Renal cortex interstitium (tissue), 11 donors: Measurements from ENCODE around the gene CDK6. TPM values are rescaled to one million over a fixed set of nuclear protein-coding genes. Genes with fewer than 3 reads are reported as not detected.

ENCODE experiments used
- DNase-seq, 11 donors: peaks; one replicate each; pipeline ENCODE4 v3.0.0-alpha.2; 2013; ENCODE audit warnings: low read depth in 9 of 11, low spot score in 4 of 11; ENCODE audit errors: extremely low read depth in 1 of 11
- polyA plus RNA-seq, 3 donors: library from polyadenylated mRNA; unstranded; fragments of 120-200 nt; gene quantifications; one replicate each; pipeline ENCODE4 v1.2.1, GENCODE V29; 2013; ENCODE audit not compliant: insufficient read length in 3 of 3

The CDK6 gene
- polyA plus RNA-seq, 3 donors: 46.1 to 51.2 (median 46.6) TPM

DNA sequence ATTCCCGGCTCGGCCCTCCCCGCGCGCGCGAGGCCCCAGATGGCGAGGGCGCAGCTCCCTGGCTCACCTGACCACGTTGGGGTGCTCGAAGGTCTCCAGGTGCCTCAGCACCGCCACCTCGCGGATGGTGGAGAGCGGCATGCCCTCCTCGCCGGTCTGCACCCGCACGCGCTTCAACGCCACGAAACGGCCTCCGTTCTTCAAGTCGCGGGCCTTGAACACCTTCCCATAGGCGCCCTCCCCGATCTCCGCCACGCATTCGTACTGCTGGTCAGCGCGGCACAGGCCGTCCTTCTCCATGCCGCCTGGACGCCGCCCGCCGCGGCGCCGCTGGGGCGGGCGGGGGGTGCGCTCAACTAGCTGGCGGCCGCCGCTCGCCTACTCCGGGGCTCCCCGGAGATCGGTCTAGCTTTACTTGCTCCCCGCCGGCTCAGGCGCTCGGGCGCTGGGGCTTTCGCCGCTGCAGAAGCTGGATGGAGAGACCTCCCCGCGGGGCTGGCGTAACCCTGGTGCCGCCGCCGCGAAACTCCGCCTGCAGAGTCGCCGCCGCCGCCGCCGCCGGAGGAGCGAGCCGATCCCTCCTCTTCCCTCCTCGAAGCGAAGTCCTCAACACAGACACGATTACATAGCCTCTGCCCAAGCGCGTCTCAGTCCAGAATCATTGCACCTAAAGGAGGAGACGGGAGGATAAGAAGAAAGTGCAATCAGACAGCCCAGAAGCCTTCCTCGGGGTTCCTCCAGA lies 3.2 kb downstream of the CDK6 start:
- peak in 9 of 11 donors; percentile 70 to 83 (median 79) for DNase-seq

DNA sequence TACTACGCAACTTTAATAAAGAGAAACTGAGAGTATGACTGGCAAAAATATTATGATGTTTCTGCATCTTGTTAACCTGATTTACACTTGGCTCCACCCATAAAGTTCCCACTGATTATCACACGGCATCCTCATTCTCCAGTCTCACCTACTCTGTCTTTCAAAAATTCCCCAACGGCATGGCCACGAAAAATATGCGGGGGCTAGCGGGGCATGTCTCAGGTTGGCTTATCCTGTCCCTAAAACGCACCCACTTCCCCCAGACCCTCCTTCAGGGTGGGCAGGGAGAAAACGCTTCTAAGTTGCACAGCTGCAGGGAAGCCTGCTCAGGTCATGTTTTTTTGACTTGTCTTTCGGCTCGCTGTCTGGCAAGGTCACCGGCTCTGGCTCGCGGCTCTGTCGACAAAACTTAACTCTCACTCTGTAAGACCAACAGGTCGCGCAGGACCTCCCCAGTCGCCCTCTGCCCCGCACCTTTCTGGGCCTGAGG lies 3.8 kb downstream of the CDK6 start:
- peak in 1 of 11 donors; percentile 9 for DNase-seq

DNA sequence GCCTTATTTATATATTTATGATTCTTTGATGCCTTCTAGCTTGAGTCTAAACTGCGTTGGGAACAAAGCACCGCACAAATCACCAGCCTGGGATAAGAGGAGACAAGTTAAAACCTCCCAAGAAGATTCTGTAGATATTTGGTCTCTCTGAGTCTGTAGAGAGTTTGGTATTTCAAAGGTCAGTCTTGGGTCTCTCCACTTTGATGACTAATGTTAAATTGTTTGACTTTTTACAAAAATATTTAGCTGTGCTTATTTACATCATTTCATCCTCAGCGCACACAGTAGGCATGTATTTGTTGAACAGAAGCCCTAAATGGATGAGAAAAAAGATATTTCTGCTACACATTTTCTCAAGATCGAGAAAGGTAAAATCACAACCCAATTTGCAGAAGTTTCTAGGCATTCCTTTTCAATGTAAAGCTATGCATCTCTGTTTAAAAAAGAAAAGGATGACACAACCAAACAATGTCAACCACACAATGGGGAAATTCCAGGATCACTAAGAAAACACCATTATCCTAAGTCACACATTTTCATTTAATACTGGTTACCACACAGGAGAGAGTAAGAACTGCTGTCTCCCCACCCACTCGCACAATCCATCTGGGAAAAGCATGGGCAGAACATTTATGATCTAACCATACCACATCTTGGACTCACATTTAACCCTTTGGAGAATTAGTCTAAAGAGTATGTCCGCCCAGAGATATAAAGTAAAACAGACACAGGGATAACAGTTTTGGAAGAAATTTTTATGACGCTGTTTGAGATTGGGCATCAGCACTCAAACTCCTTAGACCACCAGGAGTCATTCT lies 4.4 kb downstream of the CDK6 start:
- peak in 5 of 11 donors; percentile 9 to 24 (median 18) for DNase-seq

DNA sequence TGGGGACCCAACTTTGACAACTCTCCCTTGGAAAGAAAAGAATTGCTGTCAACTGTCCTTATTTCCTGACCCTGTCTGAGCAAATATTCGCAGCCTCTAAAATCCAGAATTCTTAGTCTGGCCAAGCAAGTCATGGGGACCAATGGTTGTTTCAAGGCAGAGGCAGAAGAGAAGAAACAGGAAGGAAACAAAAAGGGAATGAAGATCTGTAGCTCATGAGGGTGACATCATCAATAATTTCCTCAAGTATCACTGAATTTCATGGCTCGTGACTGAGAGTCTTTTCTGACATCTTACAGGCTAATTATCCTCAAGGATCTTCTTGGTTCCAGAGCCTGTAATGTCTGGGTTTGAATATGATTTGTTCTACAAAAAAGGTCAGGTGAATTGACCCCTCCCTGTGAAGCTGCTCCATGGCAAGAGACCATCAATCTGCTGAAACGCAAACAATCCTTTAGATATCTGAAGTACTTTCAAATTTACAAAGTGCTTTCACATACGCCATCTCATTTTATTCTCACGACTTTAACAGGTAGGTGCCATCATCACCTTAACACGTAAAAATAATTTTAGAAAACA lies 5.8 kb downstream of the CDK6 start:
- no peak for DNase-seq

DNA sequence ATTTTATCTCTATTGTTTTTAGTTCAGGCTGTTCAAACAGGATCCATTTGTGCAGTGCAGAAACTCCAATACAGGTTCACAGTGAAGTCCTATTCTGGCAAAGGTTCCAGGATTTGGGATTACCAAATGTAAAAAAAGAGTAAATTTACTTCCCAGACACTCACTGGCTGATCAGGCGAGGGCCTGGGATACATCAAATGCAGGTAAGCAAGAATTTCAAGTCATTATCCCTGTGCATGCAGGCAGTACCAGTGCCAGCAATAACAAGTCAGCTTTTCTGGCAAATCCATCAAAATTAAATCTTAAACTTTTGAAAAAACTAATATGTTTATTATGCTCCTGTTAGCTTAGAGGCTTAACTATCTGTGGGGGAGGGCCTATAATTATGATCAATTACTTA lies 6.3 kb downstream of the CDK6 start:
- no peak for DNase-seq

DNA sequence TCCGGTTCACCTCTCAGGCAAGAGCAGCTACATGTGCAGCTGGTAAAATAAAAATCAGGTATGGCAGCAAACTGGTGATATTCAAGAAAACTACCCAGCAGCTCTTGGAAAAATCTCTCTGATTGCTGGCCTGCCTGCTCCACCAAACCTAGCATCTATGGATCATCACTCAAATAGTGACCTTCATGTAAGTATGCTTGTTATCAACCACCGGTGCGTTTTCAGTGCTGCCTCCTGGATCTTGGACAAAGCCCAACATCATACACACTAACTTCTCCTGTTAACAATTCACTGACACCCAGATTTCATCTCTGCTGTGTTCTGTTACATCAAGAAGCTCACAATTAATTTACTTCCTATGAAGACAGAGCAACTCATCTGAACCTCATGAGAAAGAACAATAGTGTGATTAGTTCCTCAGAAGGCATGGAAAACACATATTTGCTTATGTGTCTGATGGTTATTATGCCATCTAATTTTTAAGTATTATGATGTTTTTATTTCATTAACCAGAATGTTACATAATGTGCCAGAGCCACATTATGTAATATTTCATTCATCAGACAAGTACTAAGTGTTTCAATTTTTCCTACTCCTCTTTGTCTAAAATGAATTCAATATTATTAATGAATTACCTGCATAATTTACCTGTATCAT lies 8.8 kb downstream of the CDK6 start:
- no peak for DNase-seq

DNA sequence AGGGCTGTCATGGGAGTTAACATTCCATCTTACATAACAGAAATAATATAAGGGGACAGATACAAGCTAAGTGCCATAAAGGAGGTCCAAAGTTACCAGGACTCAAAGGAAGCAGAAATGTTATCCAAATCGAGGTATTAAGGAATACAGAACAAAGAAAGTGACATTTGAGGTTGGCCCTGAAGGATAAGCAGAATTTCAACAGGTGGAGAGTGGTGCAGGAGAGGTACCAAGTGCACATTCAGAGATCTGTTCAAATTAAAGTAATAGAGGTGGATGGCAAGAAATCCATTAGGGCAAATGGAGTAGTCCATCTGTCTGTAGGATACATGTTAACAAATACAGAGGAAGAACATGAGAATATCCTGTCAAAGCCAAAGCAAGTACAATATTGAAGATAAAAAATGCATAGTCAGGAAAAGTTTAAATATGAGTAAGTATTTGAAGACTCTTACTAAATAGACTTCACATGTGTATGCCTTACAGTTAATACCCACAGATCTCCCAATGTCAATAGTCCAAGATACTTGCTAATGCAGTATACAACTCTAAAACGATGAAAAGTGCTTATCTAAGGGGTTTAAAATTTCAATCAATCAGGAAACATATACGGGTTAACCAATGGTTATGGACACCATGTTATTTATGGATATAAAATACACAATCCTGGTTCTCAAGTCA lies 10.0 kb downstream of the CDK6 start:
- DNase-seq: no peak

DNA sequence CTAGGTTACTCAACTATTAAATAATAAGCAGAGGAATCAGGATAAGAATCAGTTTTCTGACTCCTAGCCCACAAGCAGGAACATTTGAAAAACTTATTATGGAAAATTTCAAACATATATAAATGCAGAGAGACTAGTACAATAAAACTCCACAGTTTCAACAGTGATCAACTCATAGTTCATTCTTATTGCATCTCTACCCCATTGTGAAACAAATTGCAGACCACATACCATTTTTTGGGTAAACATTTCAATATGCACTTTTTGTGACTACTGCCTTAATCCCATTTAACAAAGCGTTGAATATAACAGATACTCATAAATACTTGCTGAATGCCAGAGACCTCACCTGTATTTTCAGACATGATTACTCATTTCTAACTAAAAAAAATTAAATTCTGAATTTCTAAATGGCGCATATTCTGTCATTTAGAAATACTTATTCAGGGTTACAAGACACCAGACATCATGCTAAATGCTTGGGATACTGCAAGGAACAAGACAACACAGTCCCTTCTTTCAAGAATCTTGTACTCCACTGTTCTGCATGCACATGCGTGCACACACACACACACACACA lies 11.4 kb downstream of the CDK6 start:
- DNase-seq: no peak

DNA sequence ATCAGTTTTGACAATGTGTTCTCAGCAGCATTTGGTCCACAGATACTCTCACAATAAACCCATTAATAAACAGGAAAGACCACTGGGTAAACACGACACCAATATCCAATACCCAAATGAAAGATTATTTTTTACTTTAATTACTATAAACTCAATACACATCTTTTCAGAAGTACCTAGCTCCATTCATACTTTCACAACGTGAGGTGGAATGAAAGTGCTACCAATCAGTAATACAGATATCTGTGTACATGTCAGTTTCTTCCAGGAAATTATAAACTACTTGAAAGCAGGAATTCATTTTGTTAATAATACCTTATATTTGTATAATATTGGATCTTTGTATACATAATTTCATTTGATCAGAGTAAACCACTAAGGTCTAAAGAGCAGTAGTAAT lies 11.9 kb downstream of the CDK6 start:
- no peak for DNase-seq

DNA sequence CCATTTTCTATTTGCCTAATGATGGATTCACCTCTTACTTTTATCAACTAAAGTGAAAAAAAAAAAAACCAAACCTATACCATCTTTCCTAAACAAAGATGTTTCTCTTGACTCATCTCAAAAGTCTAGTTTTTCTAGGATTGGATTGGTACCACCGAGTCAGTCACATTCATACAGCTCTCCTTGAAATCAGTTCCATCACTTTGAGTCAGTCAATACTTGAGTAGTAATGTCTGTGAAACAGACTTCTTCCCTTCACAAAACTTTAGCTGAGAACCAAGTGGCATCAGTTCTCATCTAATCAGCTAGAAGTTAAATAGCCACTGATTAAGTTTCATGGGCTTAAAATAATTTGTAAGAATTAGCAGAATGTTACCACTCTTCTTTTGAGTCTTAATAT lies 13.3 kb downstream of the CDK6 start:
- no peak for DNase-seq

DNA sequence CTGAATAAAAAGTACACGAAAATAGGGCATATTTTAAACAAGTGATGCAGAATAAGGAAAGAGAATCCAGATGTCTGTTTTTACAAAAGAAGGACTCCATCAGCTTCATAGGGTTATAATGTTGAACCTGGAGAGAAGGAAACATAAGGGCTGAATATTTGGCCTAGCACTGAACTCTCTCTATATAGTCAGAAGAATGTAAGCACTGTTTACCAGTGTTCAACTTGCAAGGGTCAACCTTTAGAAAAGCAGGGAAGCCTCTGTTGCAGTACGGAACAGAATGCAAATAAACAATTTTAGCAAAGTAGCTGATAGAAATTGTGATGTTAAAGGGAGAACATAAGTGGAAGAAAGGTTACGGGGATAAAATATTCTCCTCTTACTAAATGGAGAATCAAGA lies 16.2 kb downstream of the CDK6 start:
- no peak for DNase-seq

DNA sequence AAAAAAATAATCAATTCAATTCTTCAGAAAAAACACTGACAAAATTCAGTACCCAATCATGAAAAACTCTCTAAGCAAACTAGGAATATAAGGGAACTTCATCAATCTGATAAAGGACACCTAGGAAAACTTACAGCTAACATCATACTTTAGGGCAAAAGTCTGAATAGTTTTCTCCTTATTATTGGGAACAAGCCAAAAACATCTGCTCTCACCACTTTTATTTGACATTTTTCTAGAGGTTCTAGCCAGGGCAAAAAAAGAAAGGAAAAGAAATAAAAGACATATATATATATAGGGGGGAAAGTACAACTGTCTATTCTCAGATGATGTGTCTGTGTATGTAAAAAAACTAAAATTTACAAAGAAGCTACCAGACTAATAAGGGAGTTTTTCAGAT lies 19.0 kb downstream of the CDK6 start:
- no peak for DNase-seq

DNA sequence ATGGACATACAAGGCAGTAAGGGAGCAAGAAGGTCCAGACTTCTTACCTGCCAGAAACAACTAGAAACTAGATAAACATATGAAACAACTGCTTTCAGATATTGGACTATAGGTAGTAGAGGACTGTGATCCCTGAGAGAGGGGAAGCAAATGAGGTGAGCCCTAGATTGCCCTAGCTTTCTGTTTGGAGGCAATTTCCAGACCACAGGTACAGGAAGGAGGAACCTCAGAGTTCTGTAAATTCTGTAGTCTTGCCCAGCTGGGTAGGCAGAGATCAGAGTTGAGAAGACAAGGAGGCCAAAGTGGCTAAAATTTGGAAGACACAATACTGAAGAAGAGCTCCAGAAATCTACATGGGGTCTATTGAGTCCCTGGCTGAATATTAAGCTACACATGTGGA lies 21.0 kb downstream of the CDK6 start:
- DNase-seq: no peak

DNA sequence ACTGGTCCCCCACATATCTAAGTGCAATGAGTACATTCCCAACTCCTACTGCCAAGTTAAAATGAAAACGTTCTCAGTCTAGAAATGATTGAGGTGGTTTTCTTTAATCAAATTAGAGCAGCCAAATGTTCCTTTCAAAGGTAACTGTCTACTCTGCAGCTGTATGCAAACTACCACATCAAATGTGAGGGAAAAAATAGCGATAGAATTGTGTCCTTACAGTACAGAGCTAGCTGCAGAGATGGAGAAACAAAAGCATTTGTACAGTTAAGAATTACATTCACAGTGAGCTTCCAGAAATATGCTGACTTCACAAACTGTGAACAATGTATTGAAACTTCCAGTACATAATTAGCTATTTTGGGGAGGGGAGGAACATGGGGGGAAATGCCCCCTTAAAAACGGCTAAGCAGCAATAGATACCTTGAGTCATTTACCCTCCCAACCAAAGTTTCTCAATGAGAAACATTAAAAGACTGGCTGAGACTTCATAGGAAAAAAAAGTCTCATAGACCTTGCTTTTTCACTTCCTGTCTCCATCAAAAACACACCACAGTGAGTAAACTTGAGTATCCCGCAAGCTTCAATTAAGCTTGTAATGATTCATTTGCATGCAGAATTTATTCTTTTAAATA lies 22.9 kb downstream of the CDK6 start:
- no peak for DNase-seq

DNA sequence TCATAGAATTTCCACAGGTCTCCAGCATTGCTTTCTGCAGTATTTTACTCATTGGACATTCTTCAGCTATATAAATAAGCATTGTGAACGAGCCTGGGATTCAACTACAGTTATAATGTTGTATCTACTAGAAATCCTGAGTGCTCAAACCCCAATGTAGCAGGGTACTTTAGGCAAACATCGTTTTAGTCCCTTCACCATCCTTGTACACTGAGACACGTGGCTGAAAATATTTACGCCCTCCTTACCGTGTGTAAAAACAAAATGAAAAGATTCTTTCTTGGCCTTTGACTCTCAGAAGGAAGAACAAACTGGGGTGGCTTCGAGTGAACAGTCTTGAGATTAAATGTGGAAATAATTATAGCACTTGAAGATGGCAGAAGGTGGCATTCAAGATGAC lies 25.2 kb downstream of the CDK6 start:
- DNase-seq: no peak

DNA sequence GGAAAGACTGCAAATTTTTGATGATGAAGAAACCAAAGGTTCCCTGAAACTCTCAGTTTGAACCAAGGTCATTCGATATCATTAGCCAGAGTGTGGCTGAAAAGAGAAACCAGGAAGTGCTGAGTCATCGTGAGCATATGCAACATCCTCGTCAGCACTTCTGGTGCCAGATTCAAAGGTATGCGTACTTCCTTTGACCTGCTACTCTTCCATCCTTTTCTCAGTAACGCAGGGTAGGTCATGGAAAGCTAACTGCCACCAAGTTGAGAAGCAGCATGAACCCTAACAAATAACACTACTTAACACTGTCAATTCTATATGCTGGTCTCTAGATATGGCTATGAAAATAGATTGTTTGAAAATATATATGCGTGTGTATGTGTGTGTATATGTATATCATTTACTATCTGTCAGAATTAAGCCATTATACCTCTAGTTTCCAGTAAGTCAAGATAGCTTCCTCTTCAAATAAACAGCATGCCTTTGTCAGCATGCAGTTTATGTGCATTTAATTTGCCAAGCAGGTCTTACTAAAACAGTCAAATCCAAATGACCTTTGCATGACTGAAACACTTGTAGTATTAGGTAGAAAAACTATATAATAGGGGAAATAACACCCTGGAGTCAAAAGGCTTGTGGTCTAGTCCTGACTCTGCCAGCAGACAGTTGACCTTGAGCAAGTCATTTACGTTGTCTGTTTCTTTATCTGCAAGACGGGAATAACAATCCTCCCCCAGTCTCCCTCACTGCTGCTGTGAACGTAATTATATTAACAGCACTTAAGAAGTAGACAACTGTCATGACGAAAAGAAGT lies 26.4 kb downstream of the CDK6 start:
- DNase-seq: peak in 8 of 11 donors; percentile 42 to 79 (median 58)

DNA sequence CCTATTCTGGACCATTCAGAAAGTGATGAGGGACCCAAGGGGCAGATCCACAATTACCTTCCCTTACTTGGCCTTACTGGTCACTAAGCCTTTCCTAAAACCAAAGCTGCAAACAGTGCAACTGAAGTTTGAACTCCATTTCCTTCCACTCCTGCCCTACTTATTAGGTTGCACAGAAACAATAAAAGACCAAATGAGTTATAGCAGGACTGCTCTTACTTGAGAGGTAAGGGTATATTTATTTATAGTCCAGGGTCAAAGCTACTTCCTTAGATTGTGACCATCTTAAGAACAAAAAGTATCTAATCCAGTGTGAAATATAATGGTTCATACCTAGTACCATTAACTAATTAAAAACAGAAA lies 27.0 kb downstream of the CDK6 start:
- peak in 3 of 11 donors; percentile 27 to 39 (median 32) for DNase-seq
